Measurements from ENCODE around the gene MARCHF3.

- TF ChIP-seq CTCF (IDR thresholded peaks at IDR 0.05): no peak
- no peak for TF ChIP-seq E2F4 (CRISPR knock-in tag; IDR thresholded peaks at IDR 0.05; ENCODE audit: borderline replicate concordance, low read depth)
- TF ChIP-seq CREB1 (CRISPR knock-in tag; IDR thresholded peaks at IDR 0.05): no peak
- TF ChIP-seq SP1 (CRISPR knock-in tag; conservative IDR thresholded peaks at IDR 0.05): no peak
- TF ChIP-seq USF1 (CRISPR knock-in tag; IDR thresholded peaks at IDR 0.05): no peak
- TF ChIP-seq ELF4 (CRISPR knock-in tag; IDR thresholded peaks at IDR 0.05; ENCODE audit: low read depth): no peak
- no peak for TF ChIP-seq JUN (CRISPR knock-in tag; IDR thresholded peaks at IDR 0.05)
Measured at GRCh38 chr5:126947146-126948010, 83.0 kb downstream of the MARCHF3 start.

Measured in WTC11 (cell line).